ENCODE data around the gene PIK3R2. TPM values are rescaled to one million over a fixed set of nuclear protein-coding genes. Genes with fewer than 3 reads are reported as not detected.
"Not testable (repeated sequence)": the region's sequence is repeated elsewhere in the genome, so short reads cannot be mapped to it uniquely, and the experiment has no call there.

Gene PIK3R2
- total RNA-seq, 4 donors from 2014 or later = 8.3 to 39.4 (median 32.2) TPM

- intact Hi-C loops (cut with DNase I; ENCODE audit: low total_unique reads) = no loop called here
- peak; percentile 100 for DNase-seq (ENCODE audit: low spot score in 2 of 2)
- 0 to 1% methylated on average over 21 to 31 of the region's 50 CpGs for WGBS, 2 donors
- peak within 1 kb of the TSS; percentile 44 for H3K4me3 ChIP-seq (ENCODE audit: low read depth, poor library complexity, severe bottlenecking)
- TF ChIP-seq POLR2A (IDR thresholded peaks at IDR 0.05) (no peak), CTCF (IDR thresholded peaks at IDR 0.05) (no peak)
Measured at GRCh38 chr19:18203863-18204393, 51.0 kb downstream of the PIK3R2 start, which contains the start of gene RAB3A. TSS of gene RAB3A (minus strand) at chr19:18204042. CDS start at chr19:18202740, 1,302 bp downstream.

- intact Hi-C loops (cut with DNase I; ENCODE audit: low total_unique reads) = no loop called here
- 1% methylated on average over 22 of the region's 22 CpGs for WGBS, 2 donors
- no peak for TF ChIP-seq CTCF (IDR thresholded peaks at IDR 0.05)
- peak in 1 of 2 donors; percentile 36 for TF ChIP-seq POLR2A (IDR thresholded peaks at IDR 0.05)
- peak in 1 of 2 donors; percentile 70 for DNase-seq (ENCODE audit: low spot score in 2 of 2)
- H3K4me3 ChIP-seq (ENCODE audit: low read depth, poor library complexity, severe bottlenecking) = peak overlapping the region; percentile 44
Measured at GRCh38 chr19:18204394-18205199, 51.6 kb downstream of the PIK3R2 start.

GRCh38 chr19:18205200-18205892 is 52.4 kb downstream of the PIK3R2 start:
- peak; percentile 80 to 97 for DNase-seq (ENCODE audit: low spot score in 2 of 2)
- intact Hi-C loops (cut with DNase I; ENCODE audit: low total_unique reads) = no loop called here
- WGBS, 2 donors = 16 to 17% methylated on average over 36 of the region's 36 CpGs
- TF ChIP-seq POLR2A (IDR thresholded peaks at IDR 0.05) (no peak), CTCF (IDR thresholded peaks at IDR 0.05) (no peak)
- peak overlapping the region; percentile 44 for H3K4me3 ChIP-seq (ENCODE audit: low read depth, poor library complexity, severe bottlenecking)

DNA sequence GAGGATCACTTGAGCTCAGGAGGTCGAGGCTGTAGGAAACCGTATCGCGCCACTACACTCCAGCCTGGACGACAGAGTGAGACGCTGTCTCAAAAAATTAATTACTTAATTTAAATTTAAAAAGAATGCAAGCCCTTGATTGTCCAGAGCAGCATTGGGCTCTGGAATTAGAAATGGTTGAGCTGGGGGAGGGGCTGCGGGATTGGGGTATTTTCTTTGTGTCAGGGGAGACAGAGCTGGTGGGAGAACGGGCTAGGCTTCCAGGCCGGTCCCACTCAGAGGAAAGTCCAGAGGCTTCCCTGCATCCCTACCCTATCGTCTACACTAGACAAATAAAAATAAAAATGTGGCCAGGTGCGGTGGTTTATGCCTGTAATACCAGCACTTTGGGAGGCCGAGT is 53.1 kb downstream of the PIK3R2 start:
- intact Hi-C loops (cut with DNase I; ENCODE audit: low total_unique reads) = no loop called here
- H3K4me3 ChIP-seq (ENCODE audit: low read depth, poor library complexity, severe bottlenecking) = no peak overlapping the region
- 85 to 87% methylated on average over 12 of the region's 12 CpGs for WGBS, 2 donors
- DNase-seq (ENCODE audit: low spot score in 2 of 2) = no peak
- no peak for TF ChIP-seq POLR2A (IDR thresholded peaks at IDR 0.05)
- no peak for TF ChIP-seq CTCF (IDR thresholded peaks at IDR 0.05)

GRCh38 chr19:18208098-18208951 is 55.4 kb downstream of the PIK3R2 start:
- no peak overlapping the region for H3K4me3 ChIP-seq (ENCODE audit: low read depth, poor library complexity, severe bottlenecking)
- WGBS, 2 donors = 16 to 19% methylated on average over 23 to 24 of the region's 32 CpGs
- intact Hi-C loops (cut with DNase I; ENCODE audit: low total_unique reads) = no loop called here
- no peak for DNase-seq (ENCODE audit: low spot score in 2 of 2)
- TF ChIP-seq CTCF (IDR thresholded peaks at IDR 0.05) (no peak), POLR2A (IDR thresholded peaks at IDR 0.05) (no peak)

DNA sequence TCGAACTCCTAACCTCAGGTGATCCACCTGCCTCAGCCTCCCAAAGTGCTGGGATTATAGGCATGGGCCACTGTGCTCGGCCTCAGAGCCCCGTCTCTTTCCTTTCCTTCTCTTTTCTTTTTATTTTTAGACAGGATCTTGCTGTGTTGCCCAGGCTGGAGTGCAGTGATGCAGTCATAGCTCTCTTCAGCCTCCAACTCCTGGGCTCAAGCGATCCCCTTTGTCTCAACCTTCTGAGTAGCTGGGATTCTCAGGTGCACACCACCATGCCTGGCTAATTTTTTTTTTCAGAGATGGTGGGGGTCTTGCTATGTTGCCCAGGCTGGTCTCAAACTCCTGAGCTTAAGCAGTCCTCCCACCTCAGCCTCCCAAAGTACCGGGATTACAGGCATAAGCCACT is 56.9 kb downstream of the PIK3R2 start:
- 82 to 84% methylated on average over 5 of the region's 5 CpGs for WGBS, 2 donors
- not testable (repeated sequence) for H3K4me3 ChIP-seq (ENCODE audit: low read depth, poor library complexity, severe bottlenecking); DNase-seq (ENCODE audit: low spot score in 2 of 2)
- intact Hi-C loops (cut with DNase I; ENCODE audit: low total_unique reads) = loop anchor here (5.0 kb wide), 1 partner anchor 42 kb away; no protein-coding TSS in a partner anchor
